Keratinocyte (primary cell): Measurements from ENCODE around the gene CDT1. TPM values are rescaled to one million over a fixed set of nuclear protein-coding genes. Genes with fewer than 3 reads are reported as not detected.

Experiments used
- DNase-seq: peaks from one replicate; pipeline ENCODE4 v3.0.0-alpha.2; 2011; ENCODE audit warnings: low read depth, missing footprints, low spot score
- FAIRE-seq: peaks from 2 replicates; lab custom pipeline; 2011; peaks lifted over from hg19 to GRCh38; lab: Jason Lieb, UNC
- H2AFZ ChIP-seq: 2 replicates; pipeline ENCODE4 v1.6.0; 2012; ENCODE audit warnings: low read length, control low read depth, inconsistent platforms; ENCODE audit not compliant: control insufficient read depth
- H3K27ac ChIP-seq: 2 replicates; pipeline ENCODE4 v1.5.1; 2011; ENCODE audit warnings: low read length; ENCODE audit not compliant: control insufficient read depth, insufficient read depth
- H3K27me3 ChIP-seq: 3 replicates; pipeline ENCODE4 v1.6.0; 2011; ENCODE audit warnings: low read length; ENCODE audit not compliant: control insufficient read depth, insufficient read depth; ENCODE audit errors: extremely low read depth
- H3K36me3 ChIP-seq, 2 experiments: 2 replicates in 1 of 2; 3 replicates in 1 of 2; pipeline ENCODE4 v1.5.1; 2011; ENCODE audit warnings: low read length in 2 of 2, mild to moderate bottlenecking in 1 of 2; ENCODE audit not compliant: control insufficient read depth in 2 of 2, insufficient read depth in 2 of 2; ENCODE audit errors: extremely low read depth in 1 of 2
- H3K4me1 ChIP-seq: 3 replicates; pipeline ENCODE4 v1.5.1; 2011; ENCODE audit warnings: low read length; ENCODE audit not compliant: control insufficient read depth, insufficient read depth; ENCODE audit errors: extremely low read depth
- H3K4me2 ChIP-seq: 3 replicates; pipeline ENCODE4 v1.6.0; 2011; ENCODE audit warnings: low read depth, low read length; ENCODE audit not compliant: control insufficient read depth, insufficient read depth; ENCODE audit errors: extremely low read depth
- H3K4me3 ChIP-seq, 3 experiments: fragments of 200-600 bp in 1 of 3; sonication (generic) in 1 of 3; 2 replicates in 2 of 3; 3 replicates in 1 of 3; pipeline ENCODE4 v1.5.1; 2011 to 2016; ENCODE audit warnings: low read length in 3 of 3, mild to moderate bottlenecking in 3 of 3, control low read depth in 2 of 3, inconsistent platforms in 1 of 3, low read depth in 1 of 3, mixed read lengths in 1 of 3, mixed run types in 1 of 3, moderate library complexity in 1 of 3; ENCODE audit not compliant: control insufficient read depth in 2 of 3, insufficient read depth in 2 of 3; ENCODE audit errors: extremely low read depth in 1 of 3
- H3K79me2 ChIP-seq: 2 replicates; pipeline ENCODE4 v1.6.0; 2012; ENCODE audit warnings: low read length; ENCODE audit not compliant: control insufficient read depth, insufficient read depth
- H3K9ac ChIP-seq: 3 replicates; pipeline ENCODE4 v1.6.0; 2011; ENCODE audit warnings: low read length; ENCODE audit not compliant: control insufficient read depth, insufficient read depth; ENCODE audit errors: extremely low read depth
- H3K9me1 ChIP-seq: 3 replicates; pipeline ENCODE4 v1.6.0; 2011; ENCODE audit warnings: low read length; ENCODE audit not compliant: control insufficient read depth, insufficient read depth; ENCODE audit errors: extremely low read depth
- H3K9me3 ChIP-seq: 2 replicates; pipeline ENCODE4 v1.5.1; 2012; ENCODE audit warnings: low read depth, low read length; ENCODE audit not compliant: control insufficient read depth
- H4K20me1 ChIP-seq: 3 replicates; pipeline ENCODE4 v1.6.0; 2011; ENCODE audit warnings: low read length; ENCODE audit not compliant: control insufficient read depth, insufficient read depth; ENCODE audit errors: extremely low read depth
- EZH2 ChIP-seq: IDR thresholded peaks from one replicate; pipeline ENCODE4 v1.6.1; 2012; ENCODE audit warnings: inconsistent platforms, mild to moderate bottlenecking, low read length, moderate library complexity
- dilution Hi-C: fragments of 300-500 bp; cut with MboI; formaldehyde crosslinking; loops from one replicate; pipeline ENCODE4 v1.7.0; 2020; ENCODE audit warnings: low sequenced_read_pairs; ENCODE audit not compliant: extremely low pct_ligation_motif_present
- polyA plus RNA-seq, 5 experiments: library from polyadenylated mRNA; depleted of rRNA in 3 of 5; stranded (reverse) in 3 of 5; stranded (forward) in 1 of 5; unstranded in 1 of 5; fragments of >200 nt; gene quantifications; 1 replicate in 1 of 5; 2 replicates in 3 of 5; 3 replicates in 1 of 5; pipeline versions ENCODE4 v1.2.1 to v1.2.3, GENCODE V29; 2011 to 2012; ENCODE audit warnings: missing spikeins in 2 of 5, low read depth in 1 of 5, low replicate concordance in 1 of 5
- TF ChIP-seq, protein P1 (sequence below), 3 experiments: IDR thresholded peaks in 1 of 3; conservative IDR thresholded peaks in 1 of 3; optimal IDR thresholded peaks in 1 of 3; 2 replicates in 2 of 3; 3 replicates in 1 of 3; pipeline versions ENCODE3 to v1.5.1; 2011; ENCODE audit warnings: low read length in 3 of 3, mild to moderate bottlenecking in 3 of 3, moderate library complexity in 2 of 3, control low read depth in 1 of 3, inconsistent platforms in 1 of 3; ENCODE audit not compliant: insufficient read depth in 2 of 3; ENCODE audit errors: extremely low read depth in 1 of 3

The CDT1 gene
- polyA plus RNA-seq, 1 donor (not counting 4 experiments of a cell fraction or from before 2014, with no cell fraction given): 2.0 TPM

DNA sequence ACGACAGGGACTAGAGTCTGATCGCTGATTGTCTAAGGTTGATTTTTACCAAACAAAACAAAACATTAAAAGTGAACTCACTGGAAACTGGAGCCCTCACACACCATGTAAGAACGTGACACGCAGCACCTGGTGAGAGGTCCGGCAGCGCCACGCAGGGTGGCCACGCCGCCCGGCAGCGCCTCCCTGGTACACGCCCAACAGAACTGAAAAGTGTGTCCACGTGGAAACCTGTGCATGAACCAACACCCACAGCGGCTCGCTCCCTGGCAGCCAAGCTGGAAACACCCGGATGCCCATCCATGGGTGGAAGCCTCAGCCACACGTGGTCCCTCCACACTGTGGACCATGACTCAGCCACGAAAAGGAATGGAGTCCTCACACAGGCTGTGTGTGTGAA, 44.1 kb downstream of the CDT1 start:
- FAIRE-seq (no peak), DNase-seq (no peak)

DNA sequence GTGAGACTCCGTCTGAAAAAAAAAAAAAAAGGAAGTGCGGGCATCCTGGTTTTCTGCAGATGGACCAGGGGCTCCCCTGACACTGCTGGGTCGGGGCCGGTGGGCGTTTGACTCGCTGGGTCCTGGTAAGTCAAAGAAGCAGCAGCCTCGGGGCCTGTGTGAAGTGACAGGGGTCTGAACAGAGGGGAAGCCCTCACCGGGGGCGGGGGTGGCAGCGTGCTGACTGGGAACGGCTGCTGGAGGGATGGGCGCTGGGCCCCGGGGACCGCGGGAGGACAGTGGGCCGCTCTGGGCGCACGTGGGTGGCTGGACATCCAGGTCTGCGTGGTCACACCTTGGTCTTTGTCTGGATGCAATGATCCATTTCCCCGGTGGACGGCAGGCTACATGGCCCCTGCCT, 45.0 kb downstream of the CDT1 start:
- dilution Hi-C loops: no loop called here
- DNase-seq: no peak
- H3K4me2 ChIP-seq: no peak overlapping the region

More for the DNA sequence above, 44.1 kb downstream of the CDT1 start:
- H3K4me3 ChIP-seq: no peak overlapping the region
- H2AFZ ChIP-seq: no peak overlapping the region
- H3K27me3 ChIP-seq: no peaks in the 10 kb centered on the region
- H3K79me2 ChIP-seq: no peaks in the 10 kb centered on the region
- H3K4me2 ChIP-seq: no peak overlapping the region
- H3K9me1 ChIP-seq: no peaks in the 10 kb centered on the region
- H3K4me1 ChIP-seq: no peaks in the 10 kb centered on the region
- dilution Hi-C loops: no loop called here
- H3K9ac ChIP-seq: no peak overlapping the region
- H3K9me3 ChIP-seq: no peaks in the 10 kb centered on the region
- no peak for TF ChIP-seq EZH2
- TF ChIP-seq, protein P1, sequence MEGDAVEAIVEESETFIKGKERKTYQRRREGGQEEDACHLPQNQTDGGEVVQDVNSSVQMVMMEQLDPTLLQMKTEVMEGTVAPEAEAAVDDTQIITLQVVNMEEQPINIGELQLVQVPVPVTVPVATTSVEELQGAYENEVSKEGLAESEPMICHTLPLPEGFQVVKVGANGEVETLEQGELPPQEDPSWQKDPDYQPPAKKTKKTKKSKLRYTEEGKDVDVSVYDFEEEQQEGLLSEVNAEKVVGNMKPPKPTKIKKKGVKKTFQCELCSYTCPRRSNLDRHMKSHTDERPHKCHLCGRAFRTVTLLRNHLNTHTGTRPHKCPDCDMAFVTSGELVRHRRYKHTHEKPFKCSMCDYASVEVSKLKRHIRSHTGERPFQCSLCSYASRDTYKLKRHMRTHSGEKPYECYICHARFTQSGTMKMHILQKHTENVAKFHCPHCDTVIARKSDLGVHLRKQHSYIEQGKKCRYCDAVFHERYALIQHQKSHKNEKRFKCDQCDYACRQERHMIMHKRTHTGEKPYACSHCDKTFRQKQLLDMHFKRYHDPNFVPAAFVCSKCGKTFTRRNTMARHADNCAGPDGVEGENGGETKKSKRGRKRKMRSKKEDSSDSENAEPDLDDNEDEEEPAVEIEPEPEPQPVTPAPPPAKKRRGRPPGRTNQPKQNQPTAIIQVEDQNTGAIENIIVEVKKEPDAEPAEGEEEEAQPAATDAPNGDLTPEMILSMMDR (optimal IDR thresholded peaks at IDR 0.05 in 1 of 3, IDR thresholded peaks at IDR 0.05 in 1 of 3, conservative IDR thresholded peaks at IDR 0.05 in 1 of 3; ENCODE audit: extremely low read depth in 1 of 3, insufficient read depth in 2 of 3, low read length in 3 of 3): no peak
- H3K36me3 ChIP-seq: peaks cover 0 to 7% of the 10 kb centered on the region in 2 experiments
- H4K20me1 ChIP-seq: no peaks in the 10 kb centered on the region
- no peak overlapping the region for H3K27ac ChIP-seq

More for the DNA sequence above, 45.0 kb downstream of the CDT1 start:
- Histone ChIP-seq H3K9me1 (no peaks in the 10 kb centered on the region), H3K79me2 (no peaks in the 10 kb centered on the region), H2AFZ (no peak overlapping the region), H3K9me3 (no peaks in the 10 kb centered on the region), H3K27me3 (no peaks in the 10 kb centered on the region), H3K9ac (no peak overlapping the region), H3K36me3 (peaks cover 0 to 7% of the 10 kb centered on the region in 2 experiments), H3K27ac (no peak overlapping the region), H3K4me3 (no peak overlapping the region), H4K20me1 (no peaks in the 10 kb centered on the region), H3K4me1 (no peaks in the 10 kb centered on the region)
- TF ChIP-seq, protein P1 (optimal IDR thresholded peaks at IDR 0.05 in 1 of 3, IDR thresholded peaks at IDR 0.05 in 1 of 3, conservative IDR thresholded peaks at IDR 0.05 in 1 of 3; ENCODE audit: extremely low read depth in 1 of 3, insufficient read depth in 2 of 3, low read length in 3 of 3): no peak
- no peak for FAIRE-seq
